SU-DHL-6 (cell line): ENCODE data around the gene TOLLIP.
"Not testable (repeated sequence)": the region's sequence is repeated elsewhere in the genome, so short reads cannot be mapped to it uniquely, and the experiment has no call there.

Experiments
- H2AFZ ChIP-seq: fragments of 200-600 bp; sonication (generic); 2 replicates; pipeline ENCODE4 v1.6.1; 2014; ENCODE audit warnings: low read depth, mild to moderate bottlenecking, moderate library complexity, mixed read lengths, antibody characterized with exemption, low read length; ENCODE audit not compliant: severe bottlenecking
- H3F3A ChIP-seq: fragments of 200-600 bp; shearing (Covaris generic); 2 replicates; pipeline ENCODE4 v1.6.0; 2016; ENCODE audit warnings: antibody characterized with exemption, mild to moderate bottlenecking; ENCODE audit not compliant: insufficient read depth
- H3K27ac ChIP-seq: fragments of 200-600 bp; sonication (generic); 2 replicates; pipeline ENCODE4 v1.5.1; 2016; ENCODE audit warnings: low read depth, mild to moderate bottlenecking, low read length, moderate library complexity, mixed read lengths
- H3K27me3 ChIP-seq: fragments of 200-600 bp; sonication (generic), shearing (Covaris generic); 2 replicates; pipeline ENCODE4 v1.6.0; 2014; ENCODE audit warnings: mild to moderate bottlenecking, low read length
- H3K36me3 ChIP-seq: fragments of 200-600 bp; sonication (generic); 2 replicates; pipeline ENCODE4 v1.6.1; 2014; ENCODE audit warnings: mild to moderate bottlenecking, low read length, mixed read lengths
- H3K4me2 ChIP-seq: fragments of 300-600, 200-600 bp; shearing (Covaris generic), sonication (generic); 2 replicates; pipeline ENCODE4 v1.6.0; 2014; ENCODE audit warnings: low read length, low read depth, mild to moderate bottlenecking; ENCODE audit not compliant: poor library complexity, severe bottlenecking
- H3K4me3 ChIP-seq: fragments of 200-600 bp; sonication (generic); 2 replicates; pipeline ENCODE4 v1.5.1; 2014; ENCODE audit warnings: antibody characterized with exemption, low read length, mild to moderate bottlenecking, mixed read lengths; ENCODE audit not compliant: insufficient read depth, poor library complexity, severe bottlenecking
- H3K79me2 ChIP-seq: fragments of 200-600 bp; sonication (generic); 2 replicates; pipeline ENCODE4 v1.6.1; 2014; ENCODE audit warnings: mild to moderate bottlenecking, low read length, moderate library complexity; ENCODE audit not compliant: insufficient read depth
- H3K9ac ChIP-seq: fragments of 200-600 bp; sonication (generic); 2 replicates; pipeline ENCODE4 v1.7.0; 2014; ENCODE audit warnings: mild to moderate bottlenecking, low read length
- H3K9me2 ChIP-seq: fragments of 200-600 bp; sonication (generic); replicated peaks from 2 replicates; pipeline ENCODE4 v1.6.1; 2014; ENCODE audit warnings: low read length; ENCODE audit not compliant: insufficient read depth
- H3K9me3 ChIP-seq: fragments of 200-600 bp; sonication (generic); 2 replicates; pipeline ENCODE4 v1.6.1; 2014; ENCODE audit warnings: low read length, mixed read lengths; ENCODE audit not compliant: insufficient read depth
- H4K20me1 ChIP-seq: fragments of 200-600 bp; sonication (generic); 2 replicates; pipeline ENCODE4 v1.6.1; 2014; ENCODE audit warnings: low read depth, mild to moderate bottlenecking, antibody characterized with exemption, low read length, moderate library complexity, mixed read lengths
- EZH2phosphoT487 ChIP-seq: fragments of 200-600 bp; sonication (generic), shearing (Covaris generic); conservative IDR thresholded peaks from 2 replicates; pipeline ENCODE4 v1.6.1; 2018; ENCODE audit warnings: mild to moderate bottlenecking, antibody characterized with exemption, low read length, moderate library complexity, mixed read lengths
- TF ChIP-seq, protein P1 (sequence below): fragments of 200-600 bp; sonication (generic); IDR thresholded peaks from one replicate; pipeline ENCODE4 v1.5.1; 2017; ENCODE audit warnings: antibody characterized with exemption, mild to moderate bottlenecking, low read length, moderate library complexity; ENCODE audit not compliant: insufficient read depth, poor library complexity, severe bottlenecking

Gene TOLLIP

DNA sequence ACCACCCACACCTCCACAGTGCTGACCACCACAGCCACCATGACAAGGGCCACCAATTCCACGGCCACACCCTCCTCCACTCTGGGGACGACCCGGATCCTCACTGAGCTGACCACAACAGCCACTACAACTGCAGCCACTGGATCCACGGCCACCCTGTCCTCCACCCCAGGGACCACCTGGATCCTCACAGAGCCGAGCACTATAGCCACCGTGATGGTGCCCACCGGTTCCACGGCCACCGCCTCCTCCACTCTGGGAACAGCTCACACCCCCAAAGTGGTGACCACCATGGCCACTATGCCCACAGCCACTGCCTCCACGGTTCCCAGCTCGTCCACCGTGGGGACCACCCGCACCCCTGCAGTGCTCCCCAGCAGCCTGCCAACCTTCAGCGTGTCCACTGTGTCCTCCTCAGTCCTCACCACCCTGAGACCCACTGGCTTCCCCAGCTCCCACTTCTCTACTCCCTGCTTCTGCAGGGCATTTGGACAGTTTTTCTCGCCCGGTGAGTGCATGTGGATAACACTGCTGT is 58.1 kb downstream of the TOLLIP start:
- Histone ChIP-seq H4K20me1 (no peaks in the 10 kb centered on the region), H3K27ac (no peak overlapping the region), H2AFZ (no peak overlapping the region), H3K27me3 (no peaks in the 10 kb centered on the region), H3F3A (no peaks in the 10 kb centered on the region), H3K36me3 (no peaks in the 10 kb centered on the region), H3K4me2 (no peak overlapping the region), H3K4me3 (no peak overlapping the region), H3K9ac (no peak overlapping the region), H3K9me2 (no peaks in the 10 kb centered on the region), H3K9me3 (no peaks in the 10 kb centered on the region; the same call in 1 of the 2 replicates), H3K79me2 (no peaks in the 10 kb centered on the region)
- TF ChIP-seq, protein P1, sequence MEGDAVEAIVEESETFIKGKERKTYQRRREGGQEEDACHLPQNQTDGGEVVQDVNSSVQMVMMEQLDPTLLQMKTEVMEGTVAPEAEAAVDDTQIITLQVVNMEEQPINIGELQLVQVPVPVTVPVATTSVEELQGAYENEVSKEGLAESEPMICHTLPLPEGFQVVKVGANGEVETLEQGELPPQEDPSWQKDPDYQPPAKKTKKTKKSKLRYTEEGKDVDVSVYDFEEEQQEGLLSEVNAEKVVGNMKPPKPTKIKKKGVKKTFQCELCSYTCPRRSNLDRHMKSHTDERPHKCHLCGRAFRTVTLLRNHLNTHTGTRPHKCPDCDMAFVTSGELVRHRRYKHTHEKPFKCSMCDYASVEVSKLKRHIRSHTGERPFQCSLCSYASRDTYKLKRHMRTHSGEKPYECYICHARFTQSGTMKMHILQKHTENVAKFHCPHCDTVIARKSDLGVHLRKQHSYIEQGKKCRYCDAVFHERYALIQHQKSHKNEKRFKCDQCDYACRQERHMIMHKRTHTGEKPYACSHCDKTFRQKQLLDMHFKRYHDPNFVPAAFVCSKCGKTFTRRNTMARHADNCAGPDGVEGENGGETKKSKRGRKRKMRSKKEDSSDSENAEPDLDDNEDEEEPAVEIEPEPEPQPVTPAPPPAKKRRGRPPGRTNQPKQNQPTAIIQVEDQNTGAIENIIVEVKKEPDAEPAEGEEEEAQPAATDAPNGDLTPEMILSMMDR = no peak
- no peak for TF ChIP-seq EZH2phosphoT487

DNA sequence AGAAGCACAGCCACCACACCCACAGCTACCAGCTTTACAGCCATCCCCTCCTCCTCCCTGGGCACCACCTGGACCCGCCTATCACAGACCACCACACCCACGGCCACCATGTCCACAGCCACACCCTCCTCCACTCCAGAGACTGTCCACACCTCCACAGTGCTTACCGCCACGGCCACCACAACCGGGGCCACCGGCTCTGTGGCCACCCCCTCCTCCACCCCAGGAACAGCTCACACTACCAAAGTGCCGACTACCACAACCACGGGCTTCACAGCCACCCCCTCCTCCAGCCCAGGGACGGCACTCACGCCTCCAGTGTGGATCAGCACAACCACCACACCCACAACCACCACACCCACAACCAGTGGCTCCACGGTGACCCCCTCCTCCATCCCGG is 59.0 kb downstream of the TOLLIP start:
- not testable (repeated sequence) for H3K27me3 ChIP-seq, H3K9me2 ChIP-seq, H3K4me2 ChIP-seq, H3K36me3 ChIP-seq, H3K27ac ChIP-seq, H3F3A ChIP-seq, H3K79me2 ChIP-seq, H4K20me1 ChIP-seq, H2AFZ ChIP-seq, H3K9me3 ChIP-seq, H3K9ac ChIP-seq, H3K4me3 ChIP-seq

DNA sequence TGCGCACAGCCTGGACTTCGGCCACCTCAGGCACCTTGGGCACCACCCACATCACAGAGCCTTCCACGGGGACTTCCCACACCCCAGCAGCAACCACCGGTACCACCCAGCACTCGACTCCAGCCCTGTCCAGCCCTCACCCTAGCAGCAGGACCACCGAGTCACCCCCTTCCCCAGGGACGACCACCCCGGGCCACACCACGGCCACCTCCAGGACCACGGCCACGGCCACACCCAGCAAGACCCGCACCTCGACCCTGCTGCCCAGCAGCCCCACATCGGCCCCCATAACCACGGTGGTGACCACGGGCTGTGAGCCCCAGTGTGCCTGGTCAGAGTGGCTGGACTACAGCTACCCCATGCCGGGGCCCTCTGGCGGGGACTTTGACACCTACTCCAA is 60.5 kb downstream of the TOLLIP start:
- H3K4me3 ChIP-seq, H3K4me2 ChIP-seq, H3K9ac ChIP-seq, H3K9me3 ChIP-seq, H3K9me2 ChIP-seq, H3K36me3 ChIP-seq, H4K20me1 ChIP-seq, H3F3A ChIP-seq, H3K79me2 ChIP-seq, H2AFZ ChIP-seq, H3K27ac ChIP-seq, H3K27me3 ChIP-seq: not testable (repeated sequence)

DNA sequence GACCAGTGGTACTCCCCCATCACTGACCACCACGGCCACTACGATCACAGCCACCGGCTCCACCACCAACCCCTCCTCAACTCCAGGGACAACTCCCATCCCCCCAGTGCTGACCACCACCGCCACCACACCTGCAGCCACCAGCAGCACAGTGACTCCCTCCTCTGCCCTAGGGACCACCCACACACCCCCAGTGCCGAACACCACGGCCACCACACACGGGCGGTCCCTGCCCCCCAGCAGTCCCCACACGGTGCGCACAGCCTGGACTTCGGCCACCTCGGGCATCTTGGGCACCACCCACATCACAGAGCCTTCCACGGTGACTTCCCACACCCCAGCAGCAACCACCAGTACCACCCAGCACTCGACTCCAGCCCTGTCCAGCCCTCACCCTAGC is 62.4 kb downstream of the TOLLIP start:
- H3K27ac ChIP-seq, H3K9me3 ChIP-seq, H3K9me2 ChIP-seq, H3K36me3 ChIP-seq, H3K27me3 ChIP-seq, H2AFZ ChIP-seq, H3K79me2 ChIP-seq, H3K4me3 ChIP-seq, H3F3A ChIP-seq, H4K20me1 ChIP-seq, H3K9ac ChIP-seq, H3K4me2 ChIP-seq: not testable (repeated sequence)

DNA sequence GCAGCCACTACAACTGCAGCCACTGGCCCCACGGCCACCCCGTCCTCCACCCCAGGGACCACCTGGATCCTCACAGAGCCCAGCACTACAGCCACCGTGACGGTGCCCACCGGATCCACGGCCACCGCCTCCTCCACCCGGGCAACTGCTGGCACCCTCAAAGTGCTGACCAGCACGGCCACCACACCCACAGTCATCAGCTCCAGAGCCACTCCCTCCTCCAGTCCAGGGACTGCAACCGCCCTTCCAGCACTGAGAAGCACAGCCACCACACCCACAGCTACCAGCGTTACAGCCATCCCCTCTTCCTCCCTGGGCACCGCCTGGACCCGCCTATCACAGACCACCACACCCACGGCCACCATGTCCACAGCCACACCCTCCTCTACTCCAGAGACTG is 63.1 kb downstream of the TOLLIP start:
- not testable (repeated sequence) for H3F3A ChIP-seq, H3K9me3 ChIP-seq, H3K4me2 ChIP-seq, H4K20me1 ChIP-seq, H3K36me3 ChIP-seq, H3K27ac ChIP-seq, H3K4me3 ChIP-seq, H3K79me2 ChIP-seq, H3K27me3 ChIP-seq, H2AFZ ChIP-seq, H3K9me2 ChIP-seq, H3K9ac ChIP-seq

DNA sequence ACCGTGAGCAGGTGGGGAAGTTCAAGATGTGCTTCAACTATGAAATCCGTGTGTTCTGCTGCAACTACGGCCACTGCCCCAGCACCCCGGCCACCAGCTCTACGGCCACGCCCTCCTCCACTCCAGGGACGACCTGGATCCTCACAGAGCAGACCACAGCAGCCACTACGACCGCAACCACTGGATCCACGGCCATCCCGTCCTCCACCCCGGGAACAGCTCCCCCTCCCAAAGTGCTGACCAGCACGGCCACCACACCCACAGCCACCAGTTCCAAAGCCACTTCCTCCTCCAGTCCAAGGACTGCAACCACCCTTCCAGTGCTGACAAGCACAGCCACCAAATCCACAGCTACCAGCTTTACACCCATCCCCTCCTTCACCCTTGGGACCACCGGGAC is 63.7 kb downstream of the TOLLIP start:
- not testable (repeated sequence) for H3K36me3 ChIP-seq, H3K9me3 ChIP-seq, H3K4me2 ChIP-seq, H2AFZ ChIP-seq, H3K9me2 ChIP-seq, H3K27me3 ChIP-seq, H3K9ac ChIP-seq, H3F3A ChIP-seq, H3K79me2 ChIP-seq, H3K4me3 ChIP-seq, H3K27ac ChIP-seq, H4K20me1 ChIP-seq

DNA sequence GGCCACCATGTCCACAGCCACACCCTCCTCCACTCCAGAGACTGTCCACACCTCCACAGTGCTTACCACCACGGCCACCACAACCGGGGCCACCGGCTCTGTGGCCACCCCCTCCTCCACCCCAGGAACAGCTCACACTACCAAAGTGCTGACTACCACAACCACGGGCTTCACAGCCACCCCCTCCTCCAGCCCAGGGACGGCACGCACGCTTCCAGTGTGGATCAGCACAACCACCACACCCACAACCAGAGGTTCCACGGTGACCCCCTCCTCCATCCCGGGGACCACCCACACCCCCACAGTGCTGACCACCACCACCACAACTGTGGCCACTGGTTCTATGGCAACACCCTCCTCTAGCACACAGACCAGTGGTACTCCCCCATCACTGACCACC is 64.9 kb downstream of the TOLLIP start:
- not testable (repeated sequence) for H3K4me2 ChIP-seq, H3F3A ChIP-seq, H3K27ac ChIP-seq, H3K9me3 ChIP-seq, H3K9ac ChIP-seq, H3K36me3 ChIP-seq, H3K9me2 ChIP-seq, H3K27me3 ChIP-seq, H3K4me3 ChIP-seq, H3K79me2 ChIP-seq, H4K20me1 ChIP-seq, H2AFZ ChIP-seq
